ENCODE measurements around the gene NRP1.

Gene NRP1

DNA sequence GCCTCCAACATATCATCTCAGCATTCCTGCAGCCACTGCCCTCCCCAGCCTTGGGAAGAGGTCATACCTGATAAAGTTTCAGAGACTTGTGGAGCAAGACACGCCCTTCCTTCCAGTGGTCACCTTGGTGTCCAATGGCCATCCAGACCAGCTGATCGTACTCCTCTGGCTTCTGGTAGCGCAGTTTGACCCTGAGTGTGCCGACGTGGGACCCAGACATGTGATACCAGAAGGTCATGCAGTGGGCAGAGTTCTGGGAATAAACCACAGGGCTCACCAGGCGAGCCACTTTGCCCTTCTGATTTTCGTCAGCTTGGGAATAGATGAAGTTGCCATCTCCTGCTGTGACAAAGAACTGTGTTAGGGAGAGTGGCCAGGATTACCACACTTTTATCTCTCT is 148.3 kb downstream of the NRP1 start:
- DNase-seq (ENCODE audit: low read depth, low spot score), result no peak

DNA sequence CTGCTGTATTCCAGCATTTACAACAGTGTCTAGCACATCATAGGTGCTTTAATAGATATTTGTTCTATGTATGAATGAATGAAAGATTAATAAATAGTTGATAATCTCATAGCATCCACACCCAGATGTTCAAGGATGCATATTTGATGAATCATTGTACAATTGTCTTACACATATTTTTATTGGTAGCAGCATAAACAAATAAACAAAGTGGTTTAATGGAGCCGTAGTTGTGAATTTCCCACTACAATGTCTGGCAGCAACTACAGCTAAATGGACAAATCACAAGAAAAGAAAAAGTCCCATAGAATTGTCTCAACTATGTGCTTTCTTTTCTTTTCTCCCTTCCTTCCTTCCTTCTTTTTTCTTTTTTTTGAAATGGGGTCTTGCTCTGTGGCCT is 150.8 kb downstream of the NRP1 start:
- no peak for DNase-seq (ENCODE audit: low read depth, low spot score)

GRCh38 chr10:33180921-33181320 is 153.5 kb downstream of the NRP1 start:
- DNase-seq (ENCODE audit: low read depth, low spot score), result no peak

DNA sequence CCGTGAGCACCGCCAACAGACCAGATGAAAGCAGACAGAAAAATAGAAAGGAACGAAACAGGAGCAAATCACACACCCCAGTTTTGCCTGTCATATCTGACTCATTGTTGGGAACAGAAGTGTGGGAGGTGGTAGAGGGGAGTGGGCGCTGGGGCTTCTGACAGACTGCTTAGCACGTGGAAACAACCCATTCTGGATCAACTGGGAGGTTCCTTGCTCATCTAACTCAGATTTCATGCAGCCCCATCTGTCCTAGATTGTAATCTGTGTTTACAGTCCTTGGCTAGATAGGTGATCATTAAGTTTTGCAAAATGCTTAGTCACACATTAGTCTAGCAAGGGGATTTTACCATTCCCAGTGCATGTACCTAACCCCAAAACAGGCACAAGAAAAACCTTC is 154.1 kb downstream of the NRP1 start:
- DNase-seq (ENCODE audit: low read depth, low spot score), result no peak

DNA sequence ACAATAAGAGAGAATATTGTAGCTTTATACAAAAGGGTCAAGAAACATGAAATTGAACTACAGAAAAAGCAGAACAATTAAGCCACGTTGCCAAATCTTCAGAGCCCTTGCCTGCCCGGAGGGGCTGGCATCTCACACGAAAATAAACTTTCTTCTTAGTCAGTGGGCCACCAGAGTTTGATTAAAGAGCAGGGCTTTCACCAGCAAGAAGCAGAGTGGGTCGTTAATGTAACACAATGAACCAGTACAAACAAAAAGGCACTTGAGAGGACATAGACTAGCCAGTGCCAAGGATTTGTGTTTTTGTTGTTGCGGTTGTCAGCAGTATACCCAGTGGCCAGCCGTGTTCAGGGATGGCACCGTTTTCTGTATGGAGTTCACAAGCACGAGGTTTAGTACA is 155.4 kb downstream of the NRP1 start:
- DNase-seq (ENCODE audit: low read depth, low spot score), result no peak

- no peak for DNase-seq (ENCODE audit: low read depth, low spot score)
These were observed 156.3 kb downstream of the NRP1 start for GRCh38 chr10:33178026-33178755.

DNA sequence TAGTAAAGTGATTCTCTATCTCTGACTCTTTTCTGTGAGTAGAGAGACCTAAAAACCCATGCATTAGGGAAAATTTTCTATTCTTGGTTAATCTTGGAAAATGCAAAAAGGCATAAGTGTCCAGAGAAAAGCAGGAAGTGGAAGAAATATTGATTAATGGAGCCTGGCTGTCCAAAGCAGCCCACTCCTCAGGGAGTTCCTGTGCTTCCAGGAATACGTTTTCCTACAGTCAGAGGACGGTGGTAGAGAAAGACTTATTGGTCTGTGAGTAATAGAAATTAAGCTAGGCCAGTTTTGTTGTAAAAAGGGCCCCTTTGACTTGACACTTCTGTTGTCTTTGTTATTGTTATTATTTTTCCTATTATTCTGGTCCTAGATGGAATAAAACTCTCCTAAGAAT is 157.8 kb downstream of the NRP1 start:
- no peak for DNase-seq (ENCODE audit: low read depth, low spot score)

DNA sequence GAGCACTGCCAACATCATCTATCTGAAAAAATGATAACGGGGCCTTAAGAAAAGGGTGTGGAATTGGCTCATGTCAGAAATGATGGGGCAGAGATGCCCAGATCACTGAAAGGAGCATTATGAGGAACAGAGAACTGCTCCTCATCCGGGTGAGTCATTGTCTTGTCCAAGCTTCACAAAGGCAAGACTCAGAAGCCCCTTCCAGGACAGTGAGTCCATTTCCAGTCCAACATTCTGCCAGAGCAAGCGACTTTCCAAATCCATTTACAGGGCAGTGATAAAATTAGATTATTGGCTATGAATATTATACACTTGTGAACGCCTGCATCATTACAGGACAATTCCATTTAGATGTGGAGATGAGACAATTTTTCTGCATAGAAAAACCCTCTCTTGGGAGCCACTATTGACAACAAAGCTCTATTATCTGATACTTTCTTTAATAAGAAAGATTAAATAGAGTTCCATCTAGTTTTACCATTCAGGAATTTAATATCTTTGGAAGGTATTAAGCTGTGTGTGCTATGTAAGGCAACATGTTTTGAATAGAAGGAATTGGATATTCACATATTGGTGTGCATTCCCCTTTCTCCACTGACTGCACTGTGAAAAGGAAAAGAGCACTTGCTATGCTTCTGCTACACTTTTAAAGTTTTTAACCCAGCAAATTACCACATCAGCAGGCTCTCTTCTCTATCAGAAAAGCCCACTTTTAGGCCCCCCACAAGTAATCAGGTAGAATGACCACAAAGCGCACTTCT is 159.6 kb downstream of the NRP1 start:
- no peak for DNase-seq (ENCODE audit: low read depth, low spot score)

DNA sequence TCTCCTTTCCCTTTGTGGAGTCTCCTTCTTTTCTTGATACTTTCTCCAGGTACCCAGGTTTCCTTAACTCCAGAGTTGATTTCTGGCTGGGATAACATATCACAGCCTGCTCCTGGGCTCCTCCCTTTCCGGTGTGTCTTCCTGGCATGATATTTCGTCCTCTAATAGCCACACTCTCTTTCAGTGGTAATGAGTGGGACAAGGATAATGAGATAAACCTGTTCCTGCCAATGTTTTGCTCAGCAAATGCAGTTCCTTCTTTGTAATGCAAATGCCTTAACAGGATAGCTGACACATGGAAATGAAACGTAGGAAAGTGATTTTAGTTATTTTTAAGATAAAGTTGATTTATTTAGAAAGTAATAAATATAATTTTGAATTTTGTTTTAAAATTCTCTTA is 168.6 kb downstream of the NRP1 start:
- no peak for DNase-seq (ENCODE audit: low read depth, low spot score)

DNA sequence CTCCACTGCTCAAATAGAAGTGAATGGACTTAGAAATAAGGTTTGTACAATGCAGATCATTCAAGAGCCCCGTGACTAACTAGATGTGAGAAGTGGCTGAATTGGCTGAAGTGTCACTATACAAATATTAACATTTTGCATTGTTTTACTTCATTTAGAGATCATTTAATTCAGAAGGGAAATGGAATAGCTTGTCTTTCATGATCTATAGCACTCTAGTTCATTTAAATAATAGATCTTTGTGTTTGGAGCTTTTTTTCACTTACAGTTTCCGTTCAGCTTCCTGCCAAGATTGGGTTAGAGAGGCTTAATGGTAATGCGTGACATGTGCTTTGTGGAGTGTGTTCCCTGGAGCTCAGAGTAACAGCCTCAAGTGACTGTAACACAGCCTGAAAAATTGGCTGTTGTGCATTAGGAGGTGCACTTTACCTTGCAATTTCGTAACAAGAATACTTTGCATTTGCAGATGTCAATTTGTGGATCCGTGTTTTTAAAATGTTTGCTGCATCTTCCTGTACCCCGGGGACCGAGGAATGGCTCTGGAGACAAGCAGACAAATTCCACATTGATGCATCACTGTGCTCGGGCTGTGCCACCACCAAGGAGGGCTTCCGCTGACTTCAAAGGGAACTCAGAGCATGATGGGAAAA is 170.3 kb downstream of the NRP1 start:
- DNase-seq (ENCODE audit: low read depth, low spot score), result no peak

DNA sequence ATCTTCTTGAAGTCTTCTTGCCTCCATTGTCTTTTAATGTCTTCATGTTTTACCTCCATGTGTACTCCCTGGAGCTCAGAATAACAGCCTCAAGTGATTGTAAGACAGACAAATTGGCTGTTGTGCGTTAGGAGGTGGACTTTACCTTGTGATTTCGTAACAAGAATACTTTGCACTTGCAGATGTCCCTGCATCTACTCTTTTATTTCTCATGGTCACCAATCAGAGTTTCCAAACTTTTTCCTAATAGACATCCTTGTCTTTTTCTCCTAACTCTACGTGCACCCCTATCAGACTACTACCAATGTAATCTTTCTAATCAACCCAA is 172.3 kb downstream of the NRP1 start:
- DNase-seq (ENCODE audit: low read depth, low spot score), result no peak

DNA sequence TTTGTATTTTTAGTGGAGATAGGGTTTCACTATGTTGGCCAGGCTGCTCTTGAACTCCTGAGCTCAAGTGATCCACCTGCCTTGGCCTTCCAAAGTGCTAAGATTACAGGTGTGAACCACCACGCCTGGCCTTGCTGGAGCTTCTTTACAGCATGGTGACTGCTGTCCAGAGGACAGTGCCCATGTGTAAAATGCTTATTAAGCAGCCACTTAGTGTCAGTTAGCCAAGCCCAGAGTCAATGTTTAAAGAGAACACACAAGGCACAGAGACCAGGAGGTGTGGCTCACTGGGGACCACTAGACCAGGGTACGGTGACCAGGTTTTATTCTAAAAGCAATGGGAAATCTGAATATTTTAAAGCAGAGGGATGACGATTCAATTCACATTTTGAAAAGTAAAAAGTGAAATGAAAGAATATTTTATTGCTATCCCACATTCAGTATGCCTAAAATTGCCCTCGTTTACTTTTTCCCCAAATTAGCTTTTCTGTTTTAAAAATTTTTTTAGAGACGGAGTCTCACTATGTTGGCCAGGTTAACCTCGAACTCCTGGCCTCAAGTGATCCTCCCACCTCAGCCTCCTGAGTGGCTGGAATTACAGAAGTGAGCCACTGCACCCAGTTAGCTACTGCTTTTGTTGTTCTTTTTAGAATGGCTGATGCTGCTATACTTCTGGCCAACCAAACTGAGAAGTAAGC is 172.8 kb downstream of the NRP1 start:
- no peak for DNase-seq (ENCODE audit: low read depth, low spot score)

DNA sequence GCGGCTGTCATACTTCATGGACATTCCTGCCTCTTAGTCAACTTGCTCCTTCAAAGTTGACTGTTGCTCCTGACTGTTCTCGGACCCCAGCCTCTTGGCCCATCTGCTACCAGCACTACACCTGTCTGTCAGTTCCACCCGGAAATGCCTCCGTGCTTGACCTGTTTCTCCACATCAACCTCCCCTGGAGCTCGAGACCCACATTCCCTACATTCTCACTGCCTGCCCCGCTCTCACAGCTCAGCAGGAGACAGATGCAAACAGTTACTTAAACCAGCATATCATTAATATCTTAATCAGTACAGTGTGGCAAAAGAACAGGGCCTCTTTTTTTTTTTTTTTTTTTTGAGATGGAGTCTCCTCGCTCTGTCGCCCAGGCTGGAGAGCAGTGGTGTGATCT is 174.3 kb downstream of the NRP1 start:
- no peak for DNase-seq (ENCODE audit: low read depth, low spot score)

DNA sequence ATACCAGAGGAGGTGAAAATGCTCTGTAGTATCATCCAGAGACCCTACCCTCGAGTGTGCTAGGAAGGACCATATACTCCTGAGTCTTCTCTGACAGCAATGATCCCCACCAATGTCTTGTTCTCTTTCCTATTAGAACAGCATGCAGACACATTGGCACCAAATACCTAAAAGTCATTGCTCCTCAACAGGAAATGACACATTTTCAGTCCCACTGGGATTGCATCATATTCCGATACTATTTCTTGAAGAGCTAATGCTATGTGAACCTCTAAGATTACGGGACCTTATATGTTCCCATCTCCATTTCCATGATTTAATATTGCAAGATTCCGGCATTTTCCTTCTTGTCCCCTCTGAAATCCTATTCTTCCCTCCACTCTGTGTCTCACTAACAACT is 177.4 kb downstream of the NRP1 start:
- no peak for DNase-seq (ENCODE audit: low read depth, low spot score)

GRCh38 chr10:33155720-33156638 is 178.5 kb downstream of the NRP1 start:
- no peak for DNase-seq (ENCODE audit: low read depth, low spot score)

GRCh38 chr10:33154590-33154989 is 179.9 kb downstream of the NRP1 start:
- DNase-seq (ENCODE audit: low read depth, low spot score), result no peak

DNA sequence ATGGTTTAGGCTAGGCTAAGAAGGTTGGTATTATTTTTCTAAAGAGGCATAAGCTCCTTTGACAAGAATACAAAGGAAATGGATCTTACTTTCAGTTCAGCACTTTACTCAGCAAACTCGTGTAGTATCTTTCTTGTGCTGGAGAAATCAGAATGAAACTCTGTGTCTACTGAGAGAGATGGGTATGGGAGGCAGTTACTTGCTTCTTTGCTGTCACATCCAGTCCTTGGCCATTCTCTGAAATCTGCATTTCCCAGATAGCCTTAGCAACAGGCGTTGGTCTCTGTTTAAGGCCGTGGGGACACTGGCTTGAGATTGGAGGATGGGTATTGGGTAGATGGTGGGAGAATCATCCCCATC is 180.5 kb downstream of the NRP1 start:
- no peak for DNase-seq (ENCODE audit: low read depth, low spot score)

- DNase-seq (ENCODE audit: low read depth, low spot score), result no peak
These were observed 181.1 kb downstream of the NRP1 start for GRCh38 chr10:33153251-33153967.

- no peak for DNase-seq (ENCODE audit: low read depth, low spot score)
These were observed 181.7 kb downstream of the NRP1 start for GRCh38 chr10:33152750-33153149.

GRCh38 chr10:33152146-33152545 is 182.3 kb downstream of the NRP1 start:
- DNase-seq (ENCODE audit: low read depth, low spot score), result no peak
